NCI-H2081 (cell line): ENCODE results near the gene HMGB1.
A peak's percentile ranks its signal among the peaks of the same experiment; 100 is the strongest.

Experiments
- DNase-seq, 2 experiments: peaks; one replicate each; lab custom pipeline; 2025; lab: John Stamatoyannopoulos, UW

HMGB1 gene

GRCh38 chr13:30429721-30430694 is 35.7 kb downstream of the HMGB1 start:
- DNase-seq: no peak

- no peak for DNase-seq
Measured at GRCh38 chr13:30429235-30429634, 36.5 kb downstream of the HMGB1 start.

GRCh38 chr13:30423891-30424290 is 41.8 kb downstream of the HMGB1 start:
- DNase-seq: no peak

- DNase-seq: peak; percentile 22 to 50
Measured at GRCh38 chr13:30422054-30422839, 43.5 kb downstream of the HMGB1 start, which contains the start of gene UBE2L5. Gene UBE2L5 (plus strand): TSS chr13:30422493. CDS start chr13:30427991, 5,498 bp downstream.

DNA sequence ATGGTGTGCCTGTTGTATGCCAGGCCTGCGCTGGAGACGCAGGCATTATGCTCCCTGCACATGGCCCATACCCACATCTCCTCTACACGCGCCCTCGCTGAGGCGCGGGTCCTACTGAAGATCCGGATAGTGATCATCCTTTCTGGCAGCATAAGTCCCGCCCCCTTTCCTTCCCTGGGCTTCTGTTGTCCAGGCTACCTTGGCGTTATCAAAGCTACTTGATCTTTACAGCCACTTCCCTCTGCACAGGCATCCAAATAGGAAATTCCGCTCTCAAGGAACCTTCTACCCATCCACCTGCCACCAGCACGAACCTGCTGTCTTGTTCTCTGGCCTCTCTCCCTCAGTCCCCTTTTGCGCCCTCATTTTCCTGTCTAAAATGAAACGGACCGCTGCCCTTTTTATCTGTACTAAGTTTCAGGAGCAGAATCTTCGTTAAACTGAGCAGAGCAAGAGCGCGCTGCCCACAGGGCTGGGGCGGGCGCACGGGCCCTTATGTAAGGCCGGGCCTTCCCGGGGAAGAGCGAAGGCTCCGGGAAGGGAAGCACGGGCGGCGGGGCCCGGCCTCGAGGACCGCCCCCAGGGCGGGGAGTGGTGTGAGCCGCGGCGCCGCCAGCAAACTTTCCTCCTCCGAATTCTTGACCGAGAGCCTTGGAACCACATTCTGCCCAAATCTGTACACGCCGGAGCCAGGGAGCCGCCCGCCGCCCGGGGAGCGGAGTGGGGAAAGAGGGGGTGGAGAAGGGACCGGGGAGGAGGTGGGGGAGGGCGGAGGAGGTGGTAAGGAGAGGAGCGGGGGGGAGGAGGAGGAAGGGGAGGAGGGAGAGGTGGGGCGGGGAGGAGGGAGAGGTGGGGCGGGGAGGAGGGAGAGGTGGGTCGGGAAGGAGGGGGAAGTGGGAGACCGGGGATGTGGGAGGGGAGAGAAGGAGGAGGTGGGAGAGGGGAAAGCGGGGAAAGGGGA is 44.4 kb downstream of the HMGB1 start:
- DNase-seq: no peak

DNA sequence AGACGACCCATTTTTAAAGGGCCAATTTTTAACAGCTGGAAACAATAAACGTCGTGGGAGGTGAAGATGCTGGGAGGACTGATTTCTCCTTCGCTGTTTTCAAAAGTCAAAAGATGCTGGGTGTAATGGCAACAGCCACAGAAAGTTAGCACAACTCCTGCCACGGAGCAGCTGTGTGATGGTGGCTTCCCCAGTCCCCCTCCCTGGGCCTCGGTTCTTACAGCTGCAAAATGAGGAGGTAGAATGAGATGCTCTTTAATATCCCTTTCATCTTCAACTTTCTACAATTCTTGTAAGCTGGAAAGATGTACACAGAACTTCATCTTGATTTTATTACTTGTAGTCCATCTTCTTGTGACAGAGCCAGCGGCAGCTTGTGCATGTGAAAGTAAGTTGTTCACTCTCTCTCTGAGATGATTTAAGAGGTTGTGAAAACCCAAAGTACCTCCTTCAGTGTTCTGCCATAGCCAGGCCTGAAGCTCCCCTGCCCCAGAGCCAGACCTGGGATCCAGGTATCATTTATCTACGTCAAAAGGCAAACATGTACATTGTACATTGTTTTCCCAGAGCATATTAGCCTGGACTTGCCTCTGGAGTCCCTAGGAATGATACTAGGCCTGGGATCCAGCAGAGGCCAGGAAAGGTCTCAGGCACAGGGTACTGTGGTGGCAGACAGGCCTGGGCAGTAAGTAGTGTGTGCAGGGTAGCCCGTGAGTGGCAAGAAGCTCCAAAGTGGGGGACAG is 46.8 kb downstream of the HMGB1 start:
- no peak for DNase-seq

GRCh38 chr13:30418075-30418716 is 47.5 kb downstream of the HMGB1 start:
- DNase-seq: peak; percentile 35 to 62

- no peak for DNase-seq
Measured at GRCh38 chr13:30416471-30416870, 49.3 kb downstream of the HMGB1 start.

GRCh38 chr13:30415430-30416030 is 50.2 kb downstream of the HMGB1 start:
- DNase-seq: no peak

- no peak for DNase-seq
Measured at GRCh38 chr13:30413842-30414241, 51.9 kb downstream of the HMGB1 start.

- no peak for DNase-seq
Measured at GRCh38 chr13:30412346-30412745, 53.4 kb downstream of the HMGB1 start.

DNA sequence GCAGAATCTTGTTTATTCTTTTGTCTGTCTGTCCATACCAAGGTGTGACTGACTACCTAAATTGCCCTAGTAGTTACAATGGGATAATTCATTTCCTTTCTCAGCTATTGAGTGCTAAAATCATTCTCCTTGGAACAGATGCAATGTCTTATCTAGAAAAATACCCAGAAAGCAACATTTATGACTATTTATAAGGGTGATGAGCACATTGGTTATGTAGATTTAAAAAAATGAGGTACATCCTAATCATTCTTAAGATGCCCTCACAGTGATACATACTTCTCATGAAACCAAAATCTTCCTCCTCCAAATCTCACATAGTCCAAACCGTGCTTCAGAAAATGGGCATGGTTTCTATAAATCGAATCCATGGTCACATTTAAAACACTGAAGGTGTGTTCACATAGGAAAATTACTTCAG is 55.0 kb downstream of the HMGB1 start:
- DNase-seq: no peak

DNA sequence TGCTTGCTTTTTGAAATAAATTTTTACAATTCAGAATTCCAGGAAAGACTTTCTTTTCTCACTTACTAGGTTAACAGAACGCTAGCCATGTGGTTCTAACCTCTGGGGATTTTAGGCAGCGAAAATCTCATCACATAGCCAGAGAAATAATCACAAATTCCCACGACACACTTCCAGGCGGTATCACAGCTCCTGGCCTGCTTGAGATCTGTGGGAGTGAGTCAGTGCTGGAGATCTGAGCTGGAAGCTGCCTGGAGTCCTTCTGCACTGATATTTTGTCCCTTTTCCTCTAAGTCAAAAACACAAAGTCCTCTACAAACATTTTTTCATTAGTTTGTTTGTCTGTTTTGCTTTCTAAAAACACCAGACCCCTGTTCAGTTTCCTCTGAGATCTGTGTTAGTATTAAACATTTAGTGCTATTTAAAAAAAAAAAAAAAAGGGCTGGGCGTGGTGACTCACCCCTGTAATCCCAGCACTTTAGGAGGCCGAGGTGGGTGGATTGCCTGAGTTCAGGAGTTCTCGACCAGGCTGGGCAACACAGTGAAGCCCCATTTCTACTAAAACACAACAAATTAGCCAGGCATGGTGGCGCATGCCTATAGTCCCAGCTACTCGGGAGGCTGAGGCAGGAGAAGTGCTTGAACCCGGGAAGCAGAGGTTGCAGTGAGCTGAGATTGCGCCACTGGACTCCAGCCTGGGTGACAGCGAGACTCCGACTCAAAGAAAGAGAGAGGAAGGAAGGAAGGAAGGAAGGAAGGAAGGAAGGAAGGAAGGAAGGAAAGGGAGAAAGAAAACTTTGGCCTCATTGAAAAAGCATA is 55.6 kb downstream of the HMGB1 start:
- no peak for DNase-seq

- DNase-seq: no peak
Measured at GRCh38 chr13:30408319-30409101, 57.2 kb downstream of the HMGB1 start.

DNA sequence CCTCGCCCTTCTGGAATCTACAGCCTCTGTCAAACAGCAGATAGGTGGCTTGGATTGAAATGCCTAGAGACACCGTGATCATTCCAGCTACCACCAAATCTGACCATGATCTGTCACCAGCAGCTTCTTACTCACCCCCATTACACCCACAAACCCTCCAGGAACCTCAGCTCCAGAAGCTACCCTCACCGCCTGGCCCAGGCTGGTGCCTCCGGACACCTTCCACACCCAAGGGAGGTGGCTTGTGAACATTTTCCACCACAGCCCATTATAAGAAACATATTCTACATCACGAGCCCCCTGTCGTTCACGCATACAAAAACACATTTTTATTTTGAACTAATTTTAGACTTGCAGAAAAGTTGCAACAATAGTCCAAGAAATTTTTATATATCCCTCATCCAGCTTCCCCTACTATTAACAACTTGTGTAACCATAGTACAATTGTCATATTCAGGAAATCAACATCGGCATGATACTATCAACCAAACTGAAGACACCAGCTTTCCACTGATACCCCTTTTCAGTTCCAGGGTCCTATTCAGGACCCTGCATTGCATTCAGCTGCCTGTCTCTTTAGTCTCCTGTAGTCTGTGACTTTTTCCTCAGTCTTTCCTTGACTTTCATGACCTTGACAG is 58.8 kb downstream of the HMGB1 start:
- DNase-seq: no peak
